IPS DF 4.7 (cell line): ENCODE data around the gene TEX29.

ENCODE experiments used
- DNase-seq: peaks from one replicate; pipeline ENCODE4 v3.0.0-alpha.2; 2013; ENCODE audit warnings: low spot score; ENCODE audit errors: extremely low read depth

Gene TEX29

GRCh38 chr13:111367340-111367739 is 46.9 kb downstream of the TEX29 start:
- no peak for DNase-seq

GRCh38 chr13:111368091-111368490 is 47.6 kb downstream of the TEX29 start:
- no peak for DNase-seq

- no peak for DNase-seq
These were observed 49.7 kb downstream of the TEX29 start for GRCh38 chr13:111370147-111370546.

- DNase-seq: no peak
These were observed 50.4 kb downstream of the TEX29 start for GRCh38 chr13:111370570-111371535.

- DNase-seq: no peak
These were observed 51.3 kb downstream of the TEX29 start for GRCh38 chr13:111371720-111372119.

GRCh38 chr13:111372651-111373425 is 52.4 kb downstream of the TEX29 start:
- no peak for DNase-seq

- no peak for DNase-seq
These were observed 53.0 kb downstream of the TEX29 start for GRCh38 chr13:111373486-111373885.

- no peak for DNase-seq
These were observed 60.0 kb downstream of the TEX29 start for GRCh38 chr13:111380431-111380830.

- DNase-seq: no peak
These were observed 62.0 kb downstream of the TEX29 start for GRCh38 chr13:111382411-111382810.

GRCh38 chr13:111382877-111383276 is 62.4 kb downstream of the TEX29 start:
- DNase-seq: no peak

GRCh38 chr13:111383591-111384440 is 63.4 kb downstream of the TEX29 start:
- no peak for DNase-seq

GRCh38 chr13:111384441-111385182 is 64.2 kb downstream of the TEX29 start:
- no peak for DNase-seq

- DNase-seq: no peak
These were observed 64.9 kb downstream of the TEX29 start for GRCh38 chr13:111385183-111385857.

- DNase-seq: no peak
These were observed 66.8 kb downstream of the TEX29 start for GRCh38 chr13:111387026-111387871.

- DNase-seq: no peak
These were observed 67.6 kb downstream of the TEX29 start for GRCh38 chr13:111387945-111388600.

- DNase-seq: no peak
These were observed 68.5 kb downstream of the TEX29 start for GRCh38 chr13:111388851-111389500.

GRCh38 chr13:111389621-111390521 is 69.4 kb downstream of the TEX29 start:
- no peak for DNase-seq
